HepG2 (cell line): ENCODE results near the gene MMP17. TPM values are rescaled to one million over a fixed set of nuclear protein-coding genes. Genes with fewer than 3 reads are reported as not detected.
A peak's percentile ranks its signal among the peaks of the same experiment; 100 is the strongest.

Experiments used
- ATF7-NPFF ChIP-seq: sonication (generic); formaldehyde crosslinking; IDR thresholded peaks from 2 replicates; pipeline ENCODE4 v1.8.1; 2023; ENCODE audit warnings: mild to moderate bottlenecking, low read depth, missing genetic modification reagents, moderate library complexity
- FOXA3 ChIP-seq: IDR thresholded peaks from 2 replicates; pipeline ENCODE4 v1.6.1; 2016; ENCODE audit warnings: missing genetic modification reagents, missing compliant biosample characterization
- HNRNPK ChIP-seq: fragments of 200-400 bp; formaldehyde crosslinking; IDR thresholded peaks from 2 replicates; pipeline ENCODE4 v1.6.1; 2018; ENCODE audit warnings: low read length, low read depth, moderate library complexity, mild to moderate bottlenecking; ENCODE audit not compliant: poor library complexity, severe bottlenecking
- HOXA7 ChIP-seq: sonication (generic); formaldehyde crosslinking; IDR thresholded peaks from 2 replicates; pipeline ENCODE4 v1.8.1; 2022; ENCODE audit warnings: mild to moderate bottlenecking, missing genetic modification reagents, moderate library complexity
- NFE2L1 ChIP-seq: sonication (generic); formaldehyde crosslinking; IDR thresholded peaks from 2 replicates; pipeline ENCODE4 v1.4.0; 2020; ENCODE audit warnings: missing genetic modification reagents, mild to moderate bottlenecking, borderline replicate concordance
- NFIB ChIP-seq: sonication (generic); formaldehyde crosslinking; IDR thresholded peaks from 2 replicates; pipeline ENCODE4 v1.9.0; 2021; ENCODE audit warnings: missing genetic modification reagents, mild to moderate bottlenecking, borderline replicate concordance
- SATB2 ChIP-seq: sonication (generic); formaldehyde crosslinking; IDR thresholded peaks from 2 replicates; pipeline ENCODE4 v1.5.0; 2020; ENCODE audit warnings: missing genetic modification reagents
- ZNF230 ChIP-seq: sonication (generic); formaldehyde crosslinking; IDR thresholded peaks from 2 replicates; pipeline ENCODE4 v1.4.0; 2020; ENCODE audit warnings: mild to moderate bottlenecking, missing genetic modification reagents
- ZNF30 ChIP-seq: sonication (generic); formaldehyde crosslinking; IDR thresholded peaks from 2 replicates; pipeline ENCODE4 v1.5.0; 2020; ENCODE audit warnings: mild to moderate bottlenecking, missing genetic modification reagents
- ZNF33A ChIP-seq: sonication (generic); formaldehyde crosslinking; IDR thresholded peaks from 2 replicates; pipeline ENCODE4 v1.5.1; 2020; ENCODE audit warnings: missing genetic modification reagents, mild to moderate bottlenecking, moderate library complexity, borderline replicate concordance
- ZNF549 ChIP-seq: sonication (generic); formaldehyde crosslinking; IDR thresholded peaks from 2 replicates; pipeline ENCODE4 v1.5.0; 2020; ENCODE audit warnings: missing genetic modification reagents
- ZNF552 ChIP-seq: sonication (generic); formaldehyde crosslinking; IDR thresholded peaks from 2 replicates; pipeline ENCODE4 v1.9.0; 2022; ENCODE audit warnings: missing genetic modification reagents, mild to moderate bottlenecking, borderline replicate concordance
- polyA plus RNA-seq, 8 experiments: library from polyadenylated mRNA; depleted of rRNA in 3 of 8; stranded (reverse) in 7 of 8; unstranded in 1 of 8; fragments of >200 nt; fragmentation: Illumina TruSeq in 4 of 8; extraction: Trizol in 4 of 8; gene quantifications; 2 replicates each; pipeline versions ENCODE4 v1.2.1 to v1.2.3, GENCODE V29; 2011 to 2016; ENCODE audit warnings: low read depth in 4 of 8, missing spikeins in 1 of 8, mixed read lengths in 1 of 8; ENCODE audit not compliant: insufficient read depth in 1 of 8
- total RNA-seq, 5 experiments: library from RNA; depleted of rRNA; stranded (reverse); fragments of >200 nt; fragmentation: Illumina TruSeq; extraction: Trizol; gene quantifications; 2 replicates each; pipeline ENCODE4 v1.2.3, GENCODE V29; 2016; ENCODE audit warnings: low read depth in 1 of 5
- TF ChIP-seq, protein P1 (sequence below): IDR thresholded peaks from 2 replicates; pipeline ENCODE4 v1.6.1; 2016; ENCODE audit warnings: mild to moderate bottlenecking, missing biosample characterization, missing genetic modification reagents
- TF ChIP-seq, protein P2 (sequence below): sonication (generic); formaldehyde crosslinking; IDR thresholded peaks from 2 replicates; pipeline ENCODE4 v1.4.0; 2020; ENCODE audit warnings: mild to moderate bottlenecking, missing genetic modification reagents
- TF ChIP-seq, protein P3 (sequence below): sonication (generic); formaldehyde crosslinking; IDR thresholded peaks from 2 replicates; pipeline ENCODE4 v1.4.0; 2020; ENCODE audit warnings: missing genetic modification reagents, borderline replicate concordance
- TF ChIP-seq, protein P4 (sequence below): sonication (generic); formaldehyde crosslinking; IDR thresholded peaks from 2 replicates; pipeline ENCODE4; 2020; ENCODE audit warnings: missing genetic modification reagents, mild to moderate bottlenecking, borderline replicate concordance
- TF ChIP-seq, protein P5 (sequence below): sonication (generic); formaldehyde crosslinking; IDR thresholded peaks from 2 replicates; pipeline ENCODE4 v1.4.0; 2020; ENCODE audit warnings: mild to moderate bottlenecking, missing genetic modification reagents, borderline replicate concordance

The MMP17 gene
- total and polyA plus RNA-seq, 2 of the 13 experiments (the other 11 are each of a cell fraction or from before 2014, with no cell fraction given): 0.55 to 0.80 TPM

DNA sequence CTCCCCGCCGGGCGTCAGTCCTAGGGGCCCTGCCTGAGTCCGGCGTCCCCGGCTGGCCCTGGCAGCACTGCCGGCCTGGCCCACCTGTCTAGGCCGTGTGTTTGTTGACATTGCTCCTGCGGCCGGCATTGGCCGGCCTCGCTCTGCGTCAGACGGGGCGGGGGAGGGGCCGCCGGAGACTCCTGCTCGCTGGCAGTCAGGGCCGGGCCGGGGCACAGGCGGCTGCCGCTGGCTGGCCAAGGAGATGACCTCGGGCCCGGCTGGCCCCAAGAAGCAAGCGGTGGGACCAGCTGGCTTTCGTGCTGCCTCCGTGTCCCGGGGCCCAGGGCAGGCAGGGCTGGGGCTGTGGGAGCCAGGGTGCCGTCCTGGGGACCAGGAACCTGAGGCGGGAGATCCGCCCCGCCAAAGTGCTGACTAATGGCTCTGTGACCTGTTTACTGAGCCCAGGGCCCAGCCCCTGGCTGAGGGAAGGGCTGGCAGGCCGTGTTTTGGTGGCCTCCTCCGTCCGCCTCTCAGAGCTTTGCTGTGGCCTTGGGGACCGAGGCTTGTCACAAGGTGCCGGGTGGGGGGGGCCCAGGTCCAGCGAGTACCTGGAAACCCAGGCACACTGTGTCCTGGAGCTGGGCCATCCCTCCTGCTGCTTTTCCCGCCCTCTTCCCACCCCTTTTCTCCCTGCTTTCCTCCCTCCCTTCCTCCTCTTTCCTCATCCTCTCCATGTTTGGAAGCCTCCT, 68.1 kb downstream of the MMP17 start (continued):
- TF ChIP-seq NFE2L1 (CRISPR knock-in tag) (peak; percentile 81; the same call in 1 of the 2 replicates), ATF7-NPFF (peak; percentile 81; the same call in 1 of the 2 replicates), ZNF33A (CRISPR knock-in tag) (peak; percentile 38; the same call in 1 of the 2 replicates), ZNF230 (peak; percentile 82; the same call in 1 of the 2 replicates), SATB2 (CRISPR knock-in tag) (no peak), ZNF549 (CRISPR knock-in tag) (no peak), ZNF552 (CRISPR knock-in tag) (0 out of 2 replicates have a peak, but pooled peaks have one; percentile 53), ZNF30 (CRISPR knock-in tag) (no peak), HOXA7 (CRISPR knock-in tag) (no peak), NFIB (CRISPR knock-in tag) (no peak), HNRNPK (peak; percentile 81), FOXA3 (CRISPR knock-in tag) (peak; percentile 87)
- TF ChIP-seq, protein P1, sequence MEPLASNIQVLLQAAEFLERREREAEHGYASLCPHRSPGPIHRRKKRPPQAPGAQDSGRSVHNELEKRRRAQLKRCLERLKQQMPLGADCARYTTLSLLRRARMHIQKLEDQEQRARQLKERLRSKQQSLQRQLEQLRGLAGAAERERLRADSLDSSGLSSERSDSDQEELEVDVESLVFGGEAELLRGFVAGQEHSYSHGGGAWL: peak; percentile 38; the same call in 1 of the 2 replicates
- TF ChIP-seq, protein P2, sequence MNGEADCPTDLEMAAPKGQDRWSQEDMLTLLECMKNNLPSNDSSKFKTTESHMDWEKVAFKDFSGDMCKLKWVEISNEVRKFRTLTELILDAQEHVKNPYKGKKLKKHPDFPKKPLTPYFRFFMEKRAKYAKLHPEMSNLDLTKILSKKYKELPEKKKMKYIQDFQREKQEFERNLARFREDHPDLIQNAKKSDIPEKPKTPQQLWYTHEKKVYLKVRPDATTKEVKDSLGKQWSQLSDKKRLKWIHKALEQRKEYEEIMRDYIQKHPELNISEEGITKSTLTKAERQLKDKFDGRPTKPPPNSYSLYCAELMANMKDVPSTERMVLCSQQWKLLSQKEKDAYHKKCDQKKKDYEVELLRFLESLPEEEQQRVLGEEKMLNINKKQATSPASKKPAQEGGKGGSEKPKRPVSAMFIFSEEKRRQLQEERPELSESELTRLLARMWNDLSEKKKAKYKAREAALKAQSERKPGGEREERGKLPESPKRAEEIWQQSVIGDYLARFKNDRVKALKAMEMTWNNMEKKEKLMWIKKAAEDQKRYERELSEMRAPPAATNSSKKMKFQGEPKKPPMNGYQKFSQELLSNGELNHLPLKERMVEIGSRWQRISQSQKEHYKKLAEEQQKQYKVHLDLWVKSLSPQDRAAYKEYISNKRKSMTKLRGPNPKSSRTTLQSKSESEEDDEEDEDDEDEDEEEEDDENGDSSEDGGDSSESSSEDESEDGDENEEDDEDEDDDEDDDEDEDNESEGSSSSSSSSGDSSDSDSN: peak; percentile 94
- TF ChIP-seq, protein P3, sequence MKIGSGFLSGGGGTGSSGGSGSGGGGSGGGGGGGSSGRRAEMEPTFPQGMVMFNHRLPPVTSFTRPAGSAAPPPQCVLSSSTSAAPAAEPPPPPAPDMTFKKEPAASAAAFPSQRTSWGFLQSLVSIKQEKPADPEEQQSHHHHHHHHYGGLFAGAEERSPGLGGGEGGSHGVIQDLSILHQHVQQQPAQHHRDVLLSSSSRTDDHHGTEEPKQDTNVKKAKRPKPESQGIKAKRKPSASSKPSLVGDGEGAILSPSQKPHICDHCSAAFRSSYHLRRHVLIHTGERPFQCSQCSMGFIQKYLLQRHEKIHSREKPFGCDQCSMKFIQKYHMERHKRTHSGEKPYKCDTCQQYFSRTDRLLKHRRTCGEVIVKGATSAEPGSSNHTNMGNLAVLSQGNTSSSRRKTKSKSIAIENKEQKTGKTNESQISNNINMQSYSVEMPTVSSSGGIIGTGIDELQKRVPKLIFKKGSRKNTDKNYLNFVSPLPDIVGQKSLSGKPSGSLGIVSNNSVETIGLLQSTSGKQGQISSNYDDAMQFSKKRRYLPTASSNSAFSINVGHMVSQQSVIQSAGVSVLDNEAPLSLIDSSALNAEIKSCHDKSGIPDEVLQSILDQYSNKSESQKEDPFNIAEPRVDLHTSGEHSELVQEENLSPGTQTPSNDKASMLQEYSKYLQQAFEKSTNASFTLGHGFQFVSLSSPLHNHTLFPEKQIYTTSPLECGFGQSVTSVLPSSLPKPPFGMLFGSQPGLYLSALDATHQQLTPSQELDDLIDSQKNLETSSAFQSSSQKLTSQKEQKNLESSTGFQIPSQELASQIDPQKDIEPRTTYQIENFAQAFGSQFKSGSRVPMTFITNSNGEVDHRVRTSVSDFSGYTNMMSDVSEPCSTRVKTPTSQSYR (CRISPR knock-in tag): peak; percentile 81
- TF ChIP-seq, protein P4, sequence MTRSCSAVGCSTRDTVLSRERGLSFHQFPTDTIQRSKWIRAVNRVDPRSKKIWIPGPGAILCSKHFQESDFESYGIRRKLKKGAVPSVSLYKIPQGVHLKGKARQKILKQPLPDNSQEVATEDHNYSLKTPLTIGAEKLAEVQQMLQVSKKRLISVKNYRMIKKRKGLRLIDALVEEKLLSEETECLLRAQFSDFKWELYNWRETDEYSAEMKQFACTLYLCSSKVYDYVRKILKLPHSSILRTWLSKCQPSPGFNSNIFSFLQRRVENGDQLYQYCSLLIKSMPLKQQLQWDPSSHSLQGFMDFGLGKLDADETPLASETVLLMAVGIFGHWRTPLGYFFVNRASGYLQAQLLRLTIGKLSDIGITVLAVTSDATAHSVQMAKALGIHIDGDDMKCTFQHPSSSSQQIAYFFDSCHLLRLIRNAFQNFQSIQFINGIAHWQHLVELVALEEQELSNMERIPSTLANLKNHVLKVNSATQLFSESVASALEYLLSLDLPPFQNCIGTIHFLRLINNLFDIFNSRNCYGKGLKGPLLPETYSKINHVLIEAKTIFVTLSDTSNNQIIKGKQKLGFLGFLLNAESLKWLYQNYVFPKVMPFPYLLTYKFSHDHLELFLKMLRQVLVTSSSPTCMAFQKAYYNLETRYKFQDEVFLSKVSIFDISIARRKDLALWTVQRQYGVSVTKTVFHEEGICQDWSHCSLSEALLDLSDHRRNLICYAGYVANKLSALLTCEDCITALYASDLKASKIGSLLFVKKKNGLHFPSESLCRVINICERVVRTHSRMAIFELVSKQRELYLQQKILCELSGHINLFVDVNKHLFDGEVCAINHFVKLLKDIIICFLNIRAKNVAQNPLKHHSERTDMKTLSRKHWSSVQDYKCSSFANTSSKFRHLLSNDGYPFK (CRISPR knock-in tag): 0 out of 2 replicates have a peak, but pooled peaks have one; percentile 13
- TF ChIP-seq, protein P5, sequence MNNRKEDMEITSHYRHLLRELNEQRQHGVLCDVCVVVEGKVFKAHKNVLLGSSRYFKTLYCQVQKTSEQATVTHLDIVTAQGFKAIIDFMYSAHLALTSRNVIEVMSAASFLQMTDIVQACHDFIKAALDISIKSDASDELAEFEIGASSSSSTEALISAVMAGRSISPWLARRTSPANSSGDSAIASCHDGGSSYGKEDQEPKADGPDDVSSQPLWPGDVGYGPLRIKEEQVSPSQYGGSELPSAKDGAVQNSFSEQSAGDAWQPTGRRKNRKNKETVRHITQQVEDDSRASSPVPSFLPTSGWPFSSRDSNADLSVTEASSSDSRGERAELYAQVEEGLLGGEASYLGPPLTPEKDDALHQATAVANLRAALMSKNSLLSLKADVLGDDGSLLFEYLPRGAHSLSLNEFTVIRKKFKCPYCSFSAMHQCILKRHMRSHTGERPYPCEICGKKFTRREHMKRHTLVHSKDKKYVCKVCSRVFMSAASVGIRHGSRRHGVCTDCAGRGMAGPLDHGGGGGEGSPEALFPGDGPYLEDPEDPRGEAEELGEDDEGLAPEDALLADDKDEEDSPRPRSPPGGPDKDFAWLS: 0 out of 2 replicates have a peak, but pooled peaks have one; percentile 48
